GM12873 (cell line): ENCODE results near the gene INS.

Experiments used
- TF ChIP-seq, protein P1 (sequence below): IDR thresholded peaks from 2 replicates; pipeline ENCODE4 v1.5.1; 2012; ENCODE audit warnings: low read depth, mild to moderate bottlenecking, moderate library complexity, low read length, control low read depth; ENCODE audit not compliant: insufficient read depth; ENCODE audit errors: missing control alignments

Gene INS

GRCh38 chr11:2143799-2144543 lies 17.0 kb downstream of the INS start:
- TF ChIP-seq, protein P1, sequence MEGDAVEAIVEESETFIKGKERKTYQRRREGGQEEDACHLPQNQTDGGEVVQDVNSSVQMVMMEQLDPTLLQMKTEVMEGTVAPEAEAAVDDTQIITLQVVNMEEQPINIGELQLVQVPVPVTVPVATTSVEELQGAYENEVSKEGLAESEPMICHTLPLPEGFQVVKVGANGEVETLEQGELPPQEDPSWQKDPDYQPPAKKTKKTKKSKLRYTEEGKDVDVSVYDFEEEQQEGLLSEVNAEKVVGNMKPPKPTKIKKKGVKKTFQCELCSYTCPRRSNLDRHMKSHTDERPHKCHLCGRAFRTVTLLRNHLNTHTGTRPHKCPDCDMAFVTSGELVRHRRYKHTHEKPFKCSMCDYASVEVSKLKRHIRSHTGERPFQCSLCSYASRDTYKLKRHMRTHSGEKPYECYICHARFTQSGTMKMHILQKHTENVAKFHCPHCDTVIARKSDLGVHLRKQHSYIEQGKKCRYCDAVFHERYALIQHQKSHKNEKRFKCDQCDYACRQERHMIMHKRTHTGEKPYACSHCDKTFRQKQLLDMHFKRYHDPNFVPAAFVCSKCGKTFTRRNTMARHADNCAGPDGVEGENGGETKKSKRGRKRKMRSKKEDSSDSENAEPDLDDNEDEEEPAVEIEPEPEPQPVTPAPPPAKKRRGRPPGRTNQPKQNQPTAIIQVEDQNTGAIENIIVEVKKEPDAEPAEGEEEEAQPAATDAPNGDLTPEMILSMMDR: no peak

DNA sequence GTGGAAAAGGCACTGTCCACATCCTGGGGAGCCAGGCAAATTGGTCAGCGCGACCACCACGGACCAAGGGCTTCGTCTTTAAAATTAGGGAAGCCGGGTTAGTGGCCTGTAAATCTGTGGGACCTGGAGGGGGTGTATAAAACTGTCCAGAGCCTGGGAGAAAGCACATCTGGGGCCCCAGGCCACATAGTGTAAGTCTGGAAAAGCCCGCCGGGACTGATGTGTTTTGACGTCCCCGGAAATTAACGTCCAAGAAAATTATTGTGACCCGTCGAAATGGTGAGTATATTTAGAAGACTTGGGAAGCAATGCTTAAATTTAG lies 17.6 kb downstream of the INS start:
- TF ChIP-seq, protein P1: no peak

- TF ChIP-seq, protein P1: no peak
Observed at GRCh38 chr11:2142762-2143202, 18.2 kb downstream of the INS start.

DNA sequence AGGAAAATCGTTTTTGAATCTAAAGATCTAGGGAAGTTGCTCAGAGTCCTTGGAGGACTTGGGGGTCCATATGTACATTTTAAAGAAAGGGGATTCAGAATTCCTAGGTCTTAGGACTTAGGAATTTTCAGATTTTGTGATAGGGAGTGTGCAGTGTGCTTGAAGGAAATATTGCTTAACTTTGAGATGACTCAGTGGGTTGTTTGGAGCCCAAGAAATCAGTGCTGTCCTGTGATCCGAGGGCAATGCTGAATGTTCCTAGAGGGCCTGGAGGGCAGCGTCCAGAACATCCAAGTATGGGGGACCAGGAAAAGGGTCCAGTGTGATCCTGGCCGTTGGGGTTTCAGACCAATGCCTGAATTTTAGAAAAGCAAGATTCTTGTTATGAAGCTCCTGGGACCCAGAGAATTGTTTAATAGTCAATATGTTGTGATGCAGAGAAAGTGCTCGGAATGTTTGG lies 18.7 kb downstream of the INS start:
- TF ChIP-seq, protein P1: no peak

DNA sequence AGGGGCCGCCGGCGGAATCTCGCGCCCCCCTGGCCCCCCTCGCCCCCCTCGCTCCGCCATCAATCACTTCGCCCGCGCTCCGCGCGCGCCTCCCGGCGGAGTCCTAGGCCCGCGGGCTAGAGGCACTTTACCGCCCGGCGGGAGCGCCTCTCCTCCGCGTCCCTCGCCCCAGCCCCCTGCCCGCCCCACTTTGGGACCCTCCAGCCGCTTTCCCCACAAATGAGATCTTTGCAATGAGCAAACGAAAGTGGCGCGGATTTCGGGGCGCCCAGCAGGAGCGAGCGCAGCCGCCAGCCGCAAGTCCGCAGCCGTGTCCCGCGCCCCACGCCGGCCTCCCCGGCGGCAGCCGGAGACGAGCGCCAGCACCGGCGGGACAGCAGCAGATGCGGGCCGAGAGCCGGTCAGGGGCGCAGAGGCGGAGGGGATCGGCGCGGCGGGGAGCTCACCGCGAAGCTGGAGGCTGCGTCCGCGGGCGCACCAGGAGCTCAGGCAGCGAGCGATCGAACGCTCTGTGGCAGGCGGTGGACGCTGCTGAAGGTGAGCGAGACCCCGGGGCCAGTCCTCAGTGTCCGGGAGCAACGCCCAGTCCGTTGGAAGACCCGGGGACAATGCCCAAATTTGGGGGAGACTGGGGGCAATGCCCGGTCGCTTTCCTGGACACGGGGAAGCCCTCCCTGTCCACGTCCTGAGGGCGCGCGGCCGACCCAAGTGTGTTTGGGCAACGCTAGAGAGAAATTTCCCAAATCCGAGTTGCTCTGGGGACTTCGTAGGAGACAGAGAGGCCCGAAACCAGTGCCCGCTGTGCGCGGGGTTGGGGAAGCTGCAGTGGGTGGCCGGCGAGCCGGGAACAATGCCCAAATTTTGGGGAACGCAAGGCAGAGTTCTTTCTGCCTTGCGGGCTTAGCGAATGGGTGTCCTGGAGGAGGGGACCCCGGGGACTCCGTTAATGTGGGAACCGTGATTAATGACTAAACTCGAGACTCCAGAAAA lies 20.3 kb downstream of the INS start:
- TF ChIP-seq, protein P1: no peak

DNA sequence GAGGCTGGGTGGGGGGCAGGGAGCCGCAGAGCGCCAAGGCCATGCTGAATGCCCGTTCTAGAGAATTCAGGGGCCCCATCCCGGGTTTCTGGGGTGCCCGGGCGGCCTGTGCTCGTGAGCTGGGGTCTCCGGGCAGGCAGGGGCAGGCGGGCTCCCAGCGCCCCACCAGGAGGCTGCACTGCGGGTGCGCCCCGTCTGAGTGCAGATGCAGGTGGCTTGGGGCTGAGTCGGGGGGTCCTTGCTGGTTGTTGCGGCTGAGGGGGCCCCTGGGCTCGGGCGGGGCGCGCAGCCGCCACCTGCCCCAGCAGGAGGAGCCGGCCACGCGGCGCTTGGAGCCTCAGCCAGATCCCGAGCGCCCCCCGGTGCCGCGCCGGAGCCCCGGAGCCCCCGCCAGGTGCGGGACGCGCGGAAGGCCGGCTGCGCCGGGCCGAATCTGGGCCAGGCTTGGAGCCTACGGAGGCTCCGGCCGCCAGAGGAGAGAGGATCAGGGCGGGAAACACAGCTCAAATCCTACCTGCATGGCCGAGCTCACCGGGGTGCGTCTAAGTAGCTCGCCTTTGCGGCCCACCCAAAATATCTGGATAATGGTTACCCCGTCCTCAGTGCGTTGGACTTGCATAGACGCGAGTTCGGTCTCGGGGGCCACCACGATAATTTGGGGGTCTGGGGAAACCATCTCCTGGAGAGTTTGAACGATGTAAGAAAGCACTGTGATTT lies 21.2 kb downstream of the INS start:
- TF ChIP-seq, protein P1: no peak
